Measurements from ENCODE around the gene BTBD9. TPM values are rescaled to one million over a fixed set of nuclear protein-coding genes. Genes with fewer than 3 reads are reported as not detected.

Gene BTBD9
- total and polyA plus RNA-seq, 7 experiments from 2014 or later = 12.7 to 58.8 (median 37.8) TPM

- CTCF ChIA-PET = no interaction called here
- peaks cover 0 to 6% (median 0%) of the 10 kb centered on the region in 7 donors for H3K4me1 Mint-ChIP-seq
- peaks cover 0 to 14% (median 6%) of the 10 kb centered on the region in 5 donors for H3K36me3 Mint-ChIP-seq
Measured at GRCh38 chr6:38484656-38485055, 155.1 kb downstream of the BTBD9 start.

GRCh38 chr6:38483526-38483925 is 156.2 kb downstream of the BTBD9 start:
- Mint-ChIP-seq H3K4me3 (no peak overlapping the region), H3K27ac (no peak overlapping the region), H3K4me1 (peaks cover 0 to 6% (median 0%) of the 10 kb centered on the region in 7 donors), H3K9me3 (peaks cover 0 to 5% (median 0%) of the 10 kb centered on the region in 11 donors), H3K36me3 (peaks cover 0 to 12% (median 6%) of the 10 kb centered on the region in 5 donors), H3K27me3 (no peaks in the 10 kb centered on the region)
- H3K27ac ChIP-seq (ENCODE audit: low read depth, low read length) = no peak overlapping the region
- no peaks in the 10 kb centered on the region for H3K9me3 ChIP-seq (ENCODE audit: control insufficient read depth in 2 of 3, low read length in 3 of 3)
- POLR2A ChIA-PET = no interaction called here
- ATAC-seq (peak; percentile 67), DNase-seq (no peak)
- H3K27me3 ChIP-seq (ENCODE audit: control insufficient read depth in 2 of 2, insufficient read depth in 2 of 2, low read length in 2 of 2) = no peaks in the 10 kb centered on the region
- H3K4me1 ChIP-seq (ENCODE audit: control insufficient read depth in 2 of 2, insufficient read depth in 2 of 2, low read length in 2 of 2) = no peaks in the 10 kb centered on the region
- no peak overlapping the region for H3K4me3 ChIP-seq (ENCODE audit: low read length)
- CTCF ChIA-PET = interaction anchor here (0.8 kb wide), 1 partner anchor 11 kb away, joined by 4 read pairs; no protein-coding TSS in a partner anchor
- intact Hi-C loops (cut with micrococcal nuclease) = no loop called here
- H3K36me3 ChIP-seq (ENCODE audit: control insufficient read depth in 2 of 3, insufficient read depth in 3 of 3, low read length in 3 of 3) = no peaks in the 10 kb centered on the region

More at GRCh38 chr6:38484656-38485055, 155.1 kb downstream of the BTBD9 start:
- Histone ChIP-seq H3K27ac (ENCODE audit: low read depth, low read length) (no peak overlapping the region), H3K9me3 (ENCODE audit: control insufficient read depth in 2 of 3, low read length in 3 of 3) (no peaks in the 10 kb centered on the region), H3K36me3 (ENCODE audit: control insufficient read depth in 2 of 3, insufficient read depth in 3 of 3, low read length in 3 of 3) (no peaks in the 10 kb centered on the region), H3K4me1 (ENCODE audit: control insufficient read depth in 2 of 2, insufficient read depth in 2 of 2, low read length in 2 of 2) (no peaks in the 10 kb centered on the region), H3K27me3 (ENCODE audit: control insufficient read depth in 2 of 2, insufficient read depth in 2 of 2, low read length in 2 of 2) (no peaks in the 10 kb centered on the region), H3K4me3 (ENCODE audit: low read length) (no peak overlapping the region)
- DNase-seq (no peak), ATAC-seq (no peak)
- Mint-ChIP-seq H3K27me3 (no peaks in the 10 kb centered on the region), H3K9me3 (peaks cover 0 to 5% (median 0%) of the 10 kb centered on the region in 11 donors), H3K4me3 (no peak overlapping the region), H3K27ac (no peak overlapping the region)
- POLR2A ChIA-PET = no interaction called here
- intact Hi-C loops (cut with micrococcal nuclease) = no loop called here

GRCh38 chr6:38482466-38482865 is 157.3 kb downstream of the BTBD9 start:
- DNase-seq (no peak), ATAC-seq (no peak)
- Histone ChIP-seq H3K9me3 (ENCODE audit: control insufficient read depth in 2 of 3, low read length in 3 of 3) (no peaks in the 10 kb centered on the region), H3K27ac (ENCODE audit: low read depth, low read length) (no peak overlapping the region), H3K4me1 (ENCODE audit: control insufficient read depth in 2 of 2, insufficient read depth in 2 of 2, low read length in 2 of 2) (no peaks in the 10 kb centered on the region), H3K36me3 (ENCODE audit: control insufficient read depth in 2 of 3, insufficient read depth in 3 of 3, low read length in 3 of 3) (no peaks in the 10 kb centered on the region), H3K27me3 (ENCODE audit: control insufficient read depth in 2 of 2, insufficient read depth in 2 of 2, low read length in 2 of 2) (no peaks in the 10 kb centered on the region), H3K4me3 (ENCODE audit: low read length) (no peak overlapping the region)
- Mint-ChIP-seq H3K4me3 (no peak overlapping the region), H3K27me3 (no peaks in the 10 kb centered on the region), H3K27ac (no peak overlapping the region), H3K4me1 (peaks cover 0 to 7% (median 4%) of the 10 kb centered on the region in 7 donors), H3K9me3 (peaks cover 0 to 5% (median 0%) of the 10 kb centered on the region in 11 donors), H3K36me3 (peaks cover 0 to 12% (median 6%) of the 10 kb centered on the region in 5 donors)
- intact Hi-C loops (cut with micrococcal nuclease) = no loop called here
- CTCF ChIA-PET = interaction anchor here (0.6 to 0.8 kb wide), 2 partner anchors 12 to 1411 kb away, joined by 3 to 4 read pairs; no protein-coding TSS in a partner anchor
- POLR2A ChIA-PET = no interaction called here

- no peak for DNase-seq
- ChIA-PET POLR2A (no interaction called here), CTCF (interaction anchor here (0.5 kb wide), 1 partner anchor 278 kb away, joined by 3 read pairs; no protein-coding TSS in a partner anchor)
- no peak overlapping the region for H3K4me3 ChIP-seq (ENCODE audit: low read length)
- no peak overlapping the region for H3K27ac ChIP-seq (ENCODE audit: low read depth, low read length)
- intact Hi-C loops (cut with micrococcal nuclease) = no loop called here
- H3K36me3 Mint-ChIP-seq = peaks cover 0 to 10% (median 7%) of the 10 kb centered on the region in 5 donors
- no peaks in the 10 kb centered on the region for H3K36me3 ChIP-seq (ENCODE audit: control insufficient read depth in 2 of 3, insufficient read depth in 3 of 3, low read length in 3 of 3)
- H3K27me3 ChIP-seq (ENCODE audit: control insufficient read depth in 2 of 2, insufficient read depth in 2 of 2, low read length in 2 of 2) = no peaks in the 10 kb centered on the region
- no peak for ATAC-seq
- H3K27ac Mint-ChIP-seq = no peak overlapping the region
- peaks cover 0 to 10% (median 4%) of the 10 kb centered on the region in 7 donors for H3K4me1 Mint-ChIP-seq
- H3K4me3 Mint-ChIP-seq = no peak overlapping the region
- peaks cover 0 to 5% (median 0%) of the 10 kb centered on the region in 11 donors for H3K9me3 Mint-ChIP-seq
- no peaks in the 10 kb centered on the region for H3K4me1 ChIP-seq (ENCODE audit: control insufficient read depth in 2 of 2, insufficient read depth in 2 of 2, low read length in 2 of 2)
- H3K27me3 Mint-ChIP-seq = no peaks in the 10 kb centered on the region
- no peaks in the 10 kb centered on the region for H3K9me3 ChIP-seq (ENCODE audit: control insufficient read depth in 2 of 3, low read length in 3 of 3)
Measured at GRCh38 chr6:38481851-38482250, 157.9 kb downstream of the BTBD9 start.

GRCh38 chr6:38481211-38481836 is 158.4 kb downstream of the BTBD9 start:
- Histone ChIP-seq H3K4me3 (ENCODE audit: low read length) (no peak overlapping the region), H3K27me3 (ENCODE audit: control insufficient read depth in 2 of 2, insufficient read depth in 2 of 2, low read length in 2 of 2) (no peaks in the 10 kb centered on the region), H3K27ac (ENCODE audit: low read depth, low read length) (no peak overlapping the region), H3K9me3 (ENCODE audit: control insufficient read depth in 2 of 3, low read length in 3 of 3) (no peaks in the 10 kb centered on the region), H3K36me3 (ENCODE audit: control insufficient read depth in 2 of 3, insufficient read depth in 3 of 3, low read length in 3 of 3) (no peaks in the 10 kb centered on the region), H3K4me1 (ENCODE audit: control insufficient read depth in 2 of 2, insufficient read depth in 2 of 2, low read length in 2 of 2) (no peaks in the 10 kb centered on the region)
- no peak for DNase-seq
- Mint-ChIP-seq H3K4me1 (peaks cover 0 to 11% (median 4%) of the 10 kb centered on the region in 7 donors), H3K27ac (no peak overlapping the region), H3K9me3 (peaks cover 0 to 5% (median 0%) of the 10 kb centered on the region in 11 donors), H3K4me3 (no peak overlapping the region), H3K36me3 (peaks cover 0 to 11% (median 6%) of the 10 kb centered on the region in 5 donors), H3K27me3 (no peaks in the 10 kb centered on the region)
- intact Hi-C loops (cut with micrococcal nuclease) = no loop called here
- CTCF ChIA-PET = interaction anchor here (0.5 kb wide), 1 partner anchor 279 kb away, joined by 3 read pairs; no protein-coding TSS in a partner anchor
- POLR2A ChIA-PET = no interaction called here
- no peak for ATAC-seq

GRCh38 chr6:38480036-38480435 is 159.7 kb downstream of the BTBD9 start:
- Mint-ChIP-seq H3K4me3 (no peak overlapping the region), H3K4me1 (peaks cover 0 to 11% (median 0%) of the 10 kb centered on the region in 7 donors), H3K9me3 (peaks cover 0 to 1% (median 0%) of the 10 kb centered on the region in 11 donors), H3K27ac (no peak overlapping the region), H3K27me3 (no peaks in the 10 kb centered on the region), H3K36me3 (peaks cover 0 to 20% (median 9%) of the 10 kb centered on the region in 5 donors)
- ChIA-PET CTCF (no interaction called here), POLR2A (no interaction called here)
- Histone ChIP-seq H3K36me3 (ENCODE audit: control insufficient read depth in 2 of 3, insufficient read depth in 3 of 3, low read length in 3 of 3) (no peaks in the 10 kb centered on the region), H3K27me3 (ENCODE audit: control insufficient read depth in 2 of 2, insufficient read depth in 2 of 2, low read length in 2 of 2) (no peaks in the 10 kb centered on the region), H3K4me1 (ENCODE audit: control insufficient read depth in 2 of 2, insufficient read depth in 2 of 2, low read length in 2 of 2) (no peaks in the 10 kb centered on the region), H3K27ac (ENCODE audit: low read depth, low read length) (no peak overlapping the region), H3K4me3 (ENCODE audit: low read length) (no peak overlapping the region), H3K9me3 (ENCODE audit: control insufficient read depth in 2 of 3, low read length in 3 of 3) (no peaks in the 10 kb centered on the region)
- intact Hi-C loops (cut with micrococcal nuclease) = no loop called here
- ATAC-seq = no peak
- DNase-seq = no peak

GRCh38 chr6:38479331-38479730 is 160.4 kb downstream of the BTBD9 start:
- Histone ChIP-seq H3K36me3 (ENCODE audit: control insufficient read depth in 2 of 3, insufficient read depth in 3 of 3, low read length in 3 of 3) (no peaks in the 10 kb centered on the region), H3K27me3 (ENCODE audit: control insufficient read depth in 2 of 2, insufficient read depth in 2 of 2, low read length in 2 of 2) (no peaks in the 10 kb centered on the region), H3K4me1 (ENCODE audit: control insufficient read depth in 2 of 2, insufficient read depth in 2 of 2, low read length in 2 of 2) (no peaks in the 10 kb centered on the region), H3K27ac (ENCODE audit: low read depth, low read length) (no peak overlapping the region), H3K4me3 (ENCODE audit: low read length) (no peak overlapping the region), H3K9me3 (ENCODE audit: control insufficient read depth in 2 of 3, low read length in 3 of 3) (no peaks in the 10 kb centered on the region)
- intact Hi-C loops (cut with micrococcal nuclease) = no loop called here
- H3K4me1 Mint-ChIP-seq = peaks cover 0 to 11% (median 0%) of the 10 kb centered on the region in 7 donors
- peaks cover 0 to 20% (median 9%) of the 10 kb centered on the region in 5 donors for H3K36me3 Mint-ChIP-seq
- ATAC-seq (no peak), DNase-seq (no peak)
- H3K27me3 Mint-ChIP-seq = no peaks in the 10 kb centered on the region
- peaks cover 0 to 1% (median 0%) of the 10 kb centered on the region in 11 donors for H3K9me3 Mint-ChIP-seq
- POLR2A ChIA-PET = no interaction called here
- H3K27ac Mint-ChIP-seq = no peak overlapping the region
- CTCF ChIA-PET = no interaction called here
- no peak overlapping the region for H3K4me3 Mint-ChIP-seq

All from naive thymus-derived CD4-positive, alpha-beta T cell (primary cell).